A549 (cell line): Measurements from ENCODE around the gene NMT1. TPM values are rescaled to one million over a fixed set of nuclear protein-coding genes. Genes with fewer than 3 reads are reported as not detected.
"Not testable (repeated sequence)": the region's sequence is repeated elsewhere in the genome, so short reads cannot be mapped to it uniquely, and the experiment has no call there.

Experiments used
- ATAC-seq, 2 experiments: fragments of 200-7000 bp in 1 of 2; fragments of >200 bp in 1 of 2; cut with Nextera tagmentation in 1 of 2; cut with Tn5 transposase in 1 of 2; 3 replicates each; pipeline versions ENCODE4 v1.8.0 to v1.9.1; 2018 to 2020; ENCODE audit warnings: mild to moderate bottlenecking in 1 of 2, moderate library complexity in 1 of 2
- CTCF ChIA-PET: fragments of 300-600 bp; sonication (Branson Sonifier 250); formaldehyde crosslinking; extraction: SDS; loops from one replicate; lab custom pipeline; 2021; ENCODE audit warnings: antibody characterized with exemption, inconsistent platforms; lab: Yijun Ruan, JAX
- POLR2A ChIA-PET: fragments of 350-600 bp; formaldehyde crosslinking; extraction: SDS; loops from one replicate; lab custom pipeline; 2021; ENCODE audit warnings: antibody characterized with exemption, inconsistent platforms; lab: Yijun Ruan, JAX
- DNase-seq, 2 experiments: peaks; one replicate each; pipeline versions ENCODE4 v3.0.0 to v3.0.0-alpha.2; 2011 to 2016; ENCODE audit warnings: low read depth in 1 of 2, low spot score in 1 of 2
- FAIRE-seq: peaks from 2 replicates; lab custom pipeline; 2011; peaks lifted over from hg19 to GRCh38; lab: Jason Lieb, UNC
- H3K27ac ChIP-seq, 2 experiments: fragments of >200 bp; sonication (Bioruptor Twin); formaldehyde crosslinking; 3 replicates each; pipeline ENCODE4 v1.5.1; 2016 to 2017
- H3K4me1 ChIP-seq: fragments of >200 bp; sonication (Bioruptor Twin); formaldehyde crosslinking; 3 replicates; pipeline ENCODE4 v1.6.1; 2016
- H3K4me2 ChIP-seq: fragments of >200 bp; sonication (Bioruptor Twin); formaldehyde crosslinking; 3 replicates; pipeline ENCODE4 v1.6.1; 2016
- H3K4me3 ChIP-seq: fragments of >200 bp; sonication (Bioruptor Twin); formaldehyde crosslinking; 3 replicates; pipeline ENCODE4 v1.5.1; 2016
- H3K9me3 ChIP-seq: fragments of >200 bp; sonication (Bioruptor Twin); formaldehyde crosslinking; 3 replicates; pipeline ENCODE4 v1.6.1; 2016
- BCL3 ChIP-seq: fragments of >200 bp; sonication (Bioruptor Twin); formaldehyde crosslinking; IDR thresholded peaks from 3 replicates; pipeline ENCODE4 v1.6.1; 2016
- CEBPB ChIP-seq, 2 experiments: fragments of >200 bp in 1 of 2; sonication (Bioruptor Twin) in 1 of 2; formaldehyde crosslinking in 1 of 2; IDR thresholded peaks; 2 replicates each; pipeline ENCODE4 v1.6.1; 2012 to 2016
- CHD4 ChIP-seq: fragments of 200-600 bp; sonication (generic); IDR thresholded peaks from 2 replicates; pipeline ENCODE4 v1.6.1; 2016; ENCODE audit warnings: antibody characterized with exemption, mild to moderate bottlenecking, borderline replicate concordance
- CTCF ChIP-seq: fragments of >200 bp; sonication (Bioruptor Twin); formaldehyde crosslinking; IDR thresholded peaks from 3 replicates; pipeline ENCODE4 v1.5.1; 2016
- E2F6 ChIP-seq: IDR thresholded peaks from 2 replicates; pipeline ENCODE4 v1.6.1; 2012; ENCODE audit warnings: low read depth, borderline replicate concordance
- ESRRA ChIP-seq: fragments of 150-350 bp; IDR thresholded peaks from 2 replicates; pipeline ENCODE4 v1.6.1; 2014; ENCODE audit warnings: mild to moderate bottlenecking, low read length, borderline replicate concordance
- FOSL2 ChIP-seq, 2 experiments: fragments of 450-650 bp in 1 of 2; fragments of >200 bp in 1 of 2; sonication (Bioruptor Twin) in 1 of 2; formaldehyde crosslinking; IDR thresholded peaks; 2 replicates each; pipeline versions ENCODE4 v1.5.0 to v1.6.1; 2016 to 2020; ENCODE audit warnings: mild to moderate bottlenecking in 1 of 2, moderate library complexity in 1 of 2
- JUN ChIP-seq, 2 experiments: fragments of >200 bp; sonication (Bioruptor Twin); formaldehyde crosslinking; IDR thresholded peaks; 2 replicates in 1 of 2; 3 replicates in 1 of 2; pipeline ENCODE4 v1.6.1; 2016 to 2017
- KDM1A ChIP-seq: fragments of 200-600 bp; sonication (generic); IDR thresholded peaks from 2 replicates; pipeline ENCODE4 v1.6.1; 2016; ENCODE audit warnings: low read depth, mild to moderate bottlenecking
- MAZ ChIP-seq: fragments of 150-350 bp; IDR thresholded peaks from 2 replicates; pipeline ENCODE4 v1.6.1; 2014; ENCODE audit warnings: antibody characterized with exemption, low read depth, low read length, borderline replicate concordance
- MYC ChIP-seq: IDR thresholded peaks from 2 replicates; pipeline ENCODE4 v1.6.1; 2012; ENCODE audit warnings: mild to moderate bottlenecking, inconsistent platforms, low read length, improper control_type of control experiment, borderline replicate concordance
- NFE2L2 ChIP-seq: fragments of 150-350 bp; conservative IDR thresholded peaks from 2 replicates; pipeline ENCODE4 v1.6.1; 2014; ENCODE audit warnings: low read length
- NPAS2 ChIP-seq: fragments of 250-450 bp; sonication (Bioruptor Pico); IDR thresholded peaks from 2 replicates; pipeline ENCODE4 v1.8.0; 2022; ENCODE audit warnings: mild to moderate bottlenecking, moderate library complexity, borderline replicate concordance
- PHF8 ChIP-seq: fragments of 200-600 bp; sonication (generic); IDR thresholded peaks from 2 replicates; pipeline ENCODE4 v1.6.1; 2016; ENCODE audit warnings: low read depth, mild to moderate bottlenecking, antibody characterized with exemption, moderate library complexity, borderline replicate concordance
- POLR2A ChIP-seq: IDR thresholded peaks from 2 replicates; pipeline ENCODE4 v1.6.1; 2012; ENCODE audit warnings: mild to moderate bottlenecking, low read length
- RAD21 ChIP-seq, 2 experiments: fragments of >200 bp in 1 of 2; sonication (Bioruptor Twin) in 1 of 2; formaldehyde crosslinking in 1 of 2; IDR thresholded peaks in 1 of 2; conservative IDR thresholded peaks in 1 of 2; 2 replicates in 1 of 2; 3 replicates in 1 of 2; pipeline ENCODE4 v1.6.1; 2012 to 2018; ENCODE audit warnings: inconsistent platforms in 1 of 2
- RFX5 ChIP-seq: fragments of 450-650 bp; IDR thresholded peaks from 2 replicates; pipeline ENCODE4 v1.7.1; 2014; ENCODE audit warnings: antibody characterized with exemption, mild to moderate bottlenecking, moderate library complexity
- SMC3 ChIP-seq: fragments of >200 bp; sonication (Bioruptor Twin); formaldehyde crosslinking; IDR thresholded peaks from 3 replicates; pipeline ENCODE4 v1.6.1; 2018; ENCODE audit warnings: inconsistent platforms
- TFCP2L1 ChIP-seq: fragments of 250-450 bp; sonication (Bioruptor Pico); IDR thresholded peaks from 2 replicates; pipeline ENCODE4 v1.5.0; 2021; ENCODE audit warnings: mild to moderate bottlenecking
- ZNF302 ChIP-seq: fragments of 250-450 bp; sonication (Bioruptor Pico); IDR thresholded peaks from 2 replicates; pipeline ENCODE4 v1.9.0; 2021; ENCODE audit warnings: inconsistent platforms, mild to moderate bottlenecking, moderate library complexity
- whole genome bisulfite sequencing: methylation state at CpG from one replicate; pipeline ENCODE4 v1.1.6; 2017; ENCODE audit errors: missing lambda C conversion rate; 5-methylcytosine and 5-hydroxymethylcytosine counted together
- polyA plus RNA-seq, 4 experiments: library from polyadenylated mRNA; depleted of rRNA in 3 of 4; stranded (reverse); fragments of >200 nt; fragmentation: RNase III in 1 of 4; extraction: RNeasy Plus Mini Kit Qiagen cat#74134 plus additional on column Dnase treatment in 1 of 4; gene quantifications; 2 replicates in 3 of 4; 3 replicates in 1 of 4; pipeline ENCODE4 v1.2.3, GENCODE V29; 2011 to 2017

NMT1 gene
- polyA plus RNA-seq, 2 of the 4 experiments (the other 2 are of a cell fraction), result 82.9 to 270 TPM

GRCh38 chr17:45048795-45049563 is 12.1 kb upstream of the NMT1 start:
- Histone ChIP-seq H3K4me1 (peaks cover 36% of the 10 kb centered on the region), H3K9me3 (no peaks in the 10 kb centered on the region), H3K27ac (peak overlapping the region in 1 of 2 experiments; percentile 8; a peak in 2 of 6 replicates), H3K4me3 (no peak overlapping the region), H3K4me2 (peak overlapping the region; percentile 89; the same call in 1 of the 3 replicates)
- no peak for FAIRE-seq
- ChIA-PET POLR2A (interaction anchor here (0.6 to 4.1 kb wide), 4 partner anchors 9 to 100 kb away, joined by 3 to 74 read pairs (median 6); partner anchors contain the start of gene NMT1), CTCF (interaction anchor here (0.6 to 66.5 kb wide), 17 partner anchors 9 to 169 kb away, joined by 3 to 1853 read pairs (median 4); partner anchors contain the start of genes ACBD4 and GFAP)
- DNase-seq, result peak; percentile 52 to 56
- WGBS, result 82% methylated on average over 8 of the region's 8 CpGs
- TF ChIP-seq RFX5, result no peak
- no peak for TF ChIP-seq CHD4
- peak; percentile 22; the same call in 1 of the 3 replicates for TF ChIP-seq CTCF
- TF ChIP-seq FOSL2 (IDR thresholded peaks at IDR 0.05), result no peak
- no peak for TF ChIP-seq FOSL2 (CRISPR knock-in tag; IDR thresholded peaks at IDR 0.05)
- TF ChIP-seq, all 56 proteins: peak for 1
- peak in 1 of 2 experiments; percentile 24; a peak in 1 of 6 replicates for ATAC-seq

DNA sequence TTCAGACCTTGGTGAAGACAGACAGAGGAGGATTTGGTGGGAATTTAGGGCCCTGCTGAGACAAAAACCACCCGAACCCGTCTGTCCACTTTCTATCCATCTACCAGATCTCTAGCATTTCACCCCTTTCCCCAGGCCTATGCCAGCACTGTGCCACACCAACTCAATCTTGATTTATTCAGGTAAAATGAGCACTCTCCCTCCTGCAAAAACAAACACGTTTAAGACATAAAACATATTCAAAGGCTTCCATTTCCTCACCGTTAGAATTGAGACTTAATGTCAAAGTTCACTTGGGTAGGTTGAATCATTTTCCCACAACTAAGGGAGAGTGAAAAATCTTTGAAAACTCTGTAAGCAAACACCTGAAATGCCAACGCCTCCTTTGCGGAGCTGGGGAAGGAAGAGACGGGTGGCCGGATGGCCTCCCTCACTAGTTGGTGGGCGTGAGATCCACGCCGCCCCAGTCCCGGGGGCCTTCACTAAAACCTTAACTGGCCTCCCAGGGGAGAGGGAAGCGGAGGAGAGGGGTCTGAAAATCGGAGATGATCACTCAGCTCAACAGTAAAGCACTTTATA is 10.5 kb upstream of the NMT1 start:
- peak overlapping the region; percentile 89 for H3K4me2 ChIP-seq
- H3K27ac ChIP-seq, result peak overlapping the region; percentile 91 to 95
- POLR2A ChIA-PET, result interaction anchor here (0.6 to 4.1 kb wide), 7 partner anchors 10 to 98 kb away, joined by 3 to 74 read pairs (median 3); partner anchors contain the start of genes HEXIM1 and NMT1
- ATAC-seq (peak; percentile 17 to 41; a peak in 5 of 6 replicates), FAIRE-seq (no peak), DNase-seq (peak; percentile 37 to 45)
- peaks cover 36% of the 10 kb centered on the region for H3K4me1 ChIP-seq
- peak overlapping the region; percentile 54 for H3K4me3 ChIP-seq
- CTCF ChIA-PET, result interaction anchor here (0.8 to 66.5 kb wide), 14 partner anchors 9 to 171 kb away, joined by 3 to 1853 read pairs (median 5); partner anchors contain the start of genes ACBD4, GFAP and PLCD3
- WGBS, result 4% methylated on average over 14 of the region's 14 CpGs
- no peak for TF ChIP-seq SMC3
- 0 out of 2 replicates have a peak, but pooled peaks have one; percentile 10 for TF ChIP-seq MYC
- no peaks in the 10 kb centered on the region for H3K9me3 ChIP-seq

GRCh38 chr17:45051060-45051719 is 9.9 kb upstream of the NMT1 start, which contains the start of gene DCAKD:
DCAKD (minus strand) TSS chr17:45051632; CDS start chr17:45034885, 16,747 bp downstream.
- peak; percentile 97 to 99 for ATAC-seq
- DNase-seq, result peak; percentile 93 to 97
- POLR2A ChIA-PET, result interaction anchor here (0.9 to 4.1 kb wide), 8 partner anchors 10 to 111 kb away, joined by 3 to 74 read pairs (median 3); partner anchors contain the start of genes HEXIM1, HEXIM2 and NMT1
- no peak for FAIRE-seq
- no peaks in the 10 kb centered on the region for H3K9me3 ChIP-seq
- TF ChIP-seq NPAS2 (CRISPR knock-in tag) (no peak), CEBPB (IDR thresholded peaks at IDR 0.05) (no peak), E2F6 (no peak; the same call in 1 of the 2 replicates), PHF8 (peak; percentile 96), KDM1A (peak; percentile 89; the same call in 1 of the 2 replicates), RAD21 (conservative IDR thresholded peaks at IDR 0.05 in 1 of 2, IDR thresholded peaks at IDR 0.05 in 1 of 2) (no peak), POLR2A (peak; percentile 75), JUN (IDR thresholded peaks at IDR 0.05) (peak; percentile 42 to 78; a peak in 3 of 5 replicates), BCL3 (peak; percentile 66; the same call in 2 of the 3 replicates), TFCP2L1 (CRISPR knock-in tag) (no peak), MAZ (0 out of 2 replicates have a peak, but pooled peaks have one; percentile 63), NFE2L2 (no peak), ZNF302 (no peak), ESRRA (peak; percentile 88; the same call in 1 of the 2 replicates)
- TF ChIP-seq, all 56 proteins: peak for 7
- peak within 1 kb of the TSS; percentile 54 for H3K4me3 ChIP-seq
- peak within 1 kb of the TSS; percentile 89 for H3K4me2 ChIP-seq
- H3K4me1 ChIP-seq, result peaks cover 35% of the 10 kb centered on the region
- under 1% methylated on average over 17 of the region's 56 CpGs for WGBS
- CTCF ChIA-PET, result interaction anchor here (0.8 to 66.5 kb wide), 9 partner anchors 9 to 126 kb away, joined by 3 to 1853 read pairs (median 4); partner anchors contain the start of genes ACBD4 and GFAP
- H3K27ac ChIP-seq, result peak within 1 kb of the TSS; percentile 91 to 95

- ATAC-seq, DNase-seq, FAIRE-seq, H3K9me3 ChIP-seq: not testable (repeated sequence)
- H3K27ac ChIP-seq, result peak overlapping the region in 1 of 2 experiments; percentile 90; a peak in 4 of 6 replicates
- peaks cover 30% of the 10 kb centered on the region for H3K4me1 ChIP-seq
- H3K4me2 ChIP-seq, result peak overlapping the region; percentile 66; the same call in 1 of the 3 replicates
- ChIA-PET POLR2A (interaction anchor here (1.1 to 4.1 kb wide), 4 partner anchors 9 to 110 kb away, joined by 3 to 74 read pairs (median 4); partner anchors contain the start of genes HEXIM1, HEXIM2 and NMT1), CTCF (interaction anchor here (1.0 to 66.5 kb wide), 3 partner anchors 53 to 127 kb away, joined by 3 to 1853 read pairs (median 6); partner anchors contain the start of genes ACBD4 and GFAP)
- H3K4me3 ChIP-seq, result peak overlapping the region; percentile 40; the same call in 1 of the 3 replicates
- no CpG with 5 or more reads among the region's 54 CpGs for WGBS
These were observed 9.4 kb upstream of the NMT1 start for GRCh38 chr17:45051720-45052051.
